Ishikawa (cell line): Measurements from ENCODE around the gene TCF4.

Source experiments
- CEBPB ChIP-seq: IDR thresholded peaks from 2 replicates; pipeline ENCODE4 v1.6.1; 2012
- CREB1 ChIP-seq: IDR thresholded peaks from 2 replicates; pipeline ENCODE4 v1.6.1; 2012; ENCODE audit warnings: low read depth
- EGR1 ChIP-seq: IDR thresholded peaks from 2 replicates; pipeline ENCODE4 v1.6.1; 2012
- EP300 ChIP-seq: IDR thresholded peaks from 2 replicates; pipeline ENCODE4 v1.6.1; 2012; ENCODE audit warnings: borderline replicate concordance
- FOXM1 ChIP-seq: IDR thresholded peaks from 2 replicates; pipeline ENCODE4 v1.6.1; 2012; ENCODE audit warnings: low read depth, borderline replicate concordance
- NFIC ChIP-seq: IDR thresholded peaks from 2 replicates; pipeline ENCODE4 v1.6.1; 2012
- RAD21 ChIP-seq: IDR thresholded peaks from 2 replicates; pipeline ENCODE4 v1.6.1; 2012; ENCODE audit warnings: low read depth
- REST ChIP-seq: IDR thresholded peaks from 2 replicates; pipeline ENCODE4 v1.6.1; 2012; ENCODE audit warnings: low read depth, mild to moderate bottlenecking
- TAF1 ChIP-seq: IDR thresholded peaks from 2 replicates; pipeline ENCODE4 v1.6.1; 2012; ENCODE audit warnings: low read depth, mild to moderate bottlenecking
- TCF12 ChIP-seq: IDR thresholded peaks from 2 replicates; pipeline ENCODE4 v1.6.1; 2012; ENCODE audit warnings: low read depth
- TEAD4 ChIP-seq: IDR thresholded peaks from 2 replicates; pipeline ENCODE4 v1.6.1; 2012
- YY1 ChIP-seq: IDR thresholded peaks from 2 replicates; pipeline ENCODE4 v1.6.1; 2012; ENCODE audit warnings: low read depth
- ZBTB7A ChIP-seq: IDR thresholded peaks from 2 replicates; pipeline ENCODE4 v1.6.1; 2012; ENCODE audit warnings: low read depth
- TF ChIP-seq, protein P1 (sequence below): IDR thresholded peaks from 2 replicates; pipeline ENCODE4 v1.6.1; 2012
- TF ChIP-seq, protein P2 (sequence below): IDR thresholded peaks from 2 replicates; pipeline ENCODE4 v1.6.1; 2012

Gene TCF4

DNA sequence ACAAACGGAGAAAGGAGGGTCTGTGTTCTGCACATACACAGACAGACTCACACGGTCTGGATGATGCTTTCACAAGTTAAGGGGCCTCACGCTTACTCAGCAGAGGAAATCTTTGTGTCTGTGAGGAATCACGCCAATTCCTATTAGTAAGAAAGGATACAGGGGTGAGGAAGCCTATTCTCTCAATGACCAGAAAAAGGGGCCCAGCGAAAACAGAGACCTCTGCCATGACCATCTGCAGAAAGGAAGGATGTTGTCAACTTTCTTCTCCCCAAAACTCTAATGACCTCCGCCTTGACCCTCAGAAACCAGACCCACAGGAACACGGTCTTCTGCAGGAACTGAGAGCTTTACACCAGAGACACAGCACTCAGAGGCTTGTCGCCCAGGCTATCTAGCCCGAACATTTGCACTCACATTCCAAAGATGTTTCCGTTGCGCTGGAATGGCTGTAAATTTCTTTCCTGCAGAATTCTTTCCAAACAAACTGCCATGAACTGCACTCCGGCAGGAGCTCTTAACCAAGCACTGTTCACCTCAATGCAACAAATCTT, 186.3 kb downstream of the TCF4 start:
- TF ChIP-seq YY1 (no peak), EP300 (no peak), CREB1 (no peak), TEAD4 (no peak; the same call in 1 of the 2 replicates)
- TF ChIP-seq, protein P1, sequence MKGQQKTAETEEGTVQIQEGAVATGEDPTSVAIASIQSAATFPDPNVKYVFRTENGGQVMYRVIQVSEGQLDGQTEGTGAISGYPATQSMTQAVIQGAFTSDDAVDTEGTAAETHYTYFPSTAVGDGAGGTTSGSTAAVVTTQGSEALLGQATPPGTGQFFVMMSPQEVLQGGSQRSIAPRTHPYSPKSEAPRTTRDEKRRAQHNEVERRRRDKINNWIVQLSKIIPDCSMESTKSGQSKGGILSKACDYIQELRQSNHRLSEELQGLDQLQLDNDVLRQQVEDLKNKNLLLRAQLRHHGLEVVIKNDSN, result no peak
- TF ChIP-seq, protein P2, sequence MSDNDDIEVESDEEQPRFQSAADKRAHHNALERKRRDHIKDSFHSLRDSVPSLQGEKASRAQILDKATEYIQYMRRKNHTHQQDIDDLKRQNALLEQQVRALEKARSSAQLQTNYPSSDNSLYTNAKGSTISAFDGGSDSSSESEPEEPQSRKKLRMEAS, result no peak

GRCh38 chr18:55400590-55401541, 187.1 kb downstream of the TCF4 start:
- TF ChIP-seq RAD21 (no peak), REST (no peak), EGR1 (no peak), FOXM1 (no peak)
- TF ChIP-seq, protein P2, result no peak

- TF ChIP-seq NFIC (no peak), CEBPB (no peak), TAF1 (no peak), CREB1 (no peak), EGR1 (no peak), ZBTB7A (no peak), EP300 (no peak)
- TF ChIP-seq, protein P2, result no peak
Observed at GRCh38 chr18:55400081-55400480, 187.9 kb downstream of the TCF4 start.

DNA sequence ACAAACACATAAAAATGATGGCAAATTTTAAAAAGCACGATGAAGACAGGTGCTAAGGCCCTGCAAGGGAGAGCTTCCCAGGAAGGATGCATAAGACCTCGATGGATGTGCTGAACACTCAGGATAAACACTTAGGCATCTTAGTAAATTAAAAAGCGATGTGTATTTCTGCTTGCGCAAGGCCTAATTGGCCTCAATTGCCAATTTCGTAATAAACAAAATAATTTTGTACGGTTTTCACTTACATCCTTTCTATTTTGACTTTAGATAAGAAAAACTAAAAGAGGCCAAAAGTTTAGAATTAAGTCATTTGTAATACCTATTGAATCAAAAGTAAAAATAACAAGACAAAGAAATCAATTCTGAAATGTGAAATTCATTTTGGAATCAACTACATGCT, 189.1 kb downstream of the TCF4 start:
- TF ChIP-seq CEBPB, result no peak
- no peak for TF ChIP-seq TCF12
- no peak for TF ChIP-seq ZBTB7A
- no peak for TF ChIP-seq EP300
- no peak for TF ChIP-seq RAD21
- TF ChIP-seq, protein P1, result no peak
- TF ChIP-seq, protein P2, result no peak
- TF ChIP-seq YY1, result no peak
- no peak for TF ChIP-seq EGR1

DNA sequence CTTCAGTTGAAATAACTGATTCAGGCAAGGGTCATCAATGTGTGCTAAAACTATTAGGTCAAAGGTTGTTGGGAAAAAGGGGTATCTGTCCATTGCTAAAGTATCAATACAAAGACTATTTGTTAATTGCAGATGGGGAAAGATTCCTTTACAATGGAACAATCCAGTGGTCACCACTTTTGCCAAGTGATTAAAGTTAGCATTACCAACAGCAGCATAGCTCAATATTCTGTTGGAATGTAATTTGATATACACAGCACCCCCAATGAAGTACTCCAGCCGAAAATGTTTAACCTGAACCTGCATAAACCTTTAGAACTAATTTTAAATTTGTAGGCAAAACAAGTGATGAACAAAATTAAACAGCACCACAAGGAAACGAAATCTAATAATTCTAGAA, 191.0 kb downstream of the TCF4 start:
- TF ChIP-seq REST (no peak), EGR1 (no peak), ZBTB7A (no peak), CREB1 (no peak), NFIC (no peak)
- TF ChIP-seq, protein P2, result no peak
